ENCODE results near the gene RPS10.
A peak's percentile ranks its signal among the peaks of the same experiment; 100 is the strongest.
"Not testable (repeated sequence)": the region's sequence is repeated elsewhere in the genome, so short reads cannot be mapped to it uniquely, and the experiment has no call there.

RPS10 gene

GRCh38 chr6:34391786-34392496 is 33.9 kb downstream of the RPS10 start:
- DNase-seq = peak; percentile 72

GRCh38 chr6:34391473-34391785 is 34.4 kb downstream of the RPS10 start:
- no peak for DNase-seq

GRCh38 chr6:34390531-34391472 is 35.1 kb downstream of the RPS10 start:
- DNase-seq = no peak

GRCh38 chr6:34389034-34389433 is 36.8 kb downstream of the RPS10 start:
- no peak for DNase-seq

GRCh38 chr6:34388421-34388820 is 37.4 kb downstream of the RPS10 start:
- no peak for DNase-seq

DNA sequence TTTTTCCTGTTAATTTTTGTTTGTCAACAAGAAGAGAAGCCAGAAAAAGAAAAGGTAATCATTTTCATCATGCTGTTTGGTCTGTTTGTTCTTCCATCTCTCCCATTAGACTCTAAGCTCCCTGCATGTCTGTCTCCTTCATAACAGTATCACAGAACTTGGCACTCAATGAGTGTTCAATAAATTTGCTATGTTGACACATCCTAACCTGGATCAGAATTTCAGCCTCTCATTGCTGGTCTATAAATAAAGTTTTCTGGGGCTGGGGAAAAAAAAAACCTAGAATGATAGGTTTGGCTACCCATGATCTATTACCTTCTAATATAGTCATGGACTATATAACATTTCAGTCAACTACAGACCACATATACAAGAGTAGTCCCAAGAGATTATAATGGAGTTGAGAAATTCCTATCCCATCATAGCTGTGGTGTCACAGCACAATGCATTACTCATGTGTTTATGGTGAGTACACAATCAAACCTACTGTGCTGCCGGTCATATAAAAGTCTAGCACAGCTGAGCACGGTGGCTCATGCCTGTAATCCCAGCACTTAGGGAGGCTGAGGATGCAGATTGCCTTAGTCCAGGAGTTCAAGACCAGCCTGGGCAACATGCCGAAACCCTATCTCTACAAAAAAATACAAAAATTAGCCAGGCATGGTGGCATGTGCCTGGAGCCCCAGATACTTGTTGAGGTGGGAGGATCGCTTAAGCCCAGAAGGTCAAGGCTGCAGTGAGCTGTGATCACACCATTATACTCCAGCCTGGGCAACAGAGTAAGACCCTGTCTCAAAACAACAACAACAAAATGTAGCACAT is 39.3 kb downstream of the RPS10 start:
- DNase-seq = no peak

DNA sequence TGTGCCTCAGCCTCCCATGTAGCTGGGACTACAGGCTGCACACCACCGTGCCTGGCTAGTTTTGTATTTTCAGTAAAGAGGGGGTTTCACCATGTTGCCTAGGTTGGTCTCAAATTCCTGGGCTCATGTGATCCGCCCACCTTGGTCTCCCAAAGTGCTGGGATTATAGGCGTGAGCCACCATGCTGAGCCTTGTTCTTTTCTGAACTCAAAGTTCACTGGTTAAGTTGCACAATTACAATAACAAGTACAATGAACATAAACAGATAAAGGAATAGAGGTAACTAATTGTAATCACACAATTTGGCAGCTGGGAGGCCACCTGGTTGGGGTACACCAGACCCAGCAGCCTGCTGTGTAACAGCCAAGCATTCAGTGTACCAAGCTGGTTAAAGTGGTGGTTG is 40.1 kb downstream of the RPS10 start:
- no peak for DNase-seq

GRCh38 chr6:34384321-34385153 is 41.3 kb downstream of the RPS10 start:
- no peak for DNase-seq

DNA sequence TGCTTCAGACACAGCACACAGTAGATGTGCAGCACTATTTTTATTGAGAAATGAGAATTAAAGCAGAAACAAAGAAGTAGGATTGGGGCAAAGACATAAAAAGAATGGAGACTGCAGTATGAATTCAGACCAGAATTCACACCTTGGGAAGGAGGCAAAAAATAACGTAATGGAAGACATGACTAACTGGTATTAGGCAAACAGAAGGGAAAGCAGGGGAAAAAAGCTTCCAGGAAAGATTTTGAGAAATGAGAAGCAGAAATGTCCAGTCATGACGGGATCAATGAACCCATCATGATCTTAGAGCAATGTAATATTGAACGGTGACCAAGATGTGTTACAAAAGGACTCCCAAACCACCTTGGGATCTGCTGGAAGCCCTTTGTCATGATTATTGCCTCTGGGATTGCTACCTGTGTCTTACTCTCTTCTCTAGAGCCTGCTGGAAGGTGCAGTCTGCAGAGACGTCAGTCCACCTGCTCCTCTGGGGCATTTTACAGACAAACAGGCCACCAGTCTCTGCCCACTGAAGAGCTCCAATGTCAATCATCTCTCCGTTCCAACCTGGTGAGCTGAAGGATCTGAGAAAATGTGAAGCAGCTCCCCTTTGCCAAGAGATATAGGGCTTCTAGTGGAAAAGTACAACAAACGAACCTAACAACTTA is 42.1 kb downstream of the RPS10 start:
- no peak for DNase-seq

DNA sequence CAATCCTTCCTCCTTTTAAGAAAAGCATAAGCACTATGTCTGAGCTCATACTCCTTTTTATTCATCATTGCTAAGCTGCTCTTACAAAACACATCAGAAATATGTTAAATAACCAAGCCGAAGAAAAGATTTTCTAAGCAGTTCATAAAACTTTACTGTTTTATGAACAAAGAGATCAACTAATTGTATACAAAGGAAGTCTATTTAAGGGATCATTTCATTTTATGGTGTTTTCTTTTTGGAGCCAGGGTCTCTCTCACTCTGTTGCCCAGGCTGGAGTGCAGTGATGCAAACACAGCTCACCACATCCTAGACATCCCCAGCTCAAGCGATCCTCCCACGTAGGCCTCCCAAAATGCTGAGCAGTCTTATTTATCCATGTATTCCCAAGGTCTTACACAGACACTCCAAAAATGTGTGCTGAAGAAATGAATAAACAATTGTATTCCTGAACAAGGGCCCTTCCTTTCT is 42.7 kb downstream of the RPS10 start:
- DNase-seq = no peak

DNA sequence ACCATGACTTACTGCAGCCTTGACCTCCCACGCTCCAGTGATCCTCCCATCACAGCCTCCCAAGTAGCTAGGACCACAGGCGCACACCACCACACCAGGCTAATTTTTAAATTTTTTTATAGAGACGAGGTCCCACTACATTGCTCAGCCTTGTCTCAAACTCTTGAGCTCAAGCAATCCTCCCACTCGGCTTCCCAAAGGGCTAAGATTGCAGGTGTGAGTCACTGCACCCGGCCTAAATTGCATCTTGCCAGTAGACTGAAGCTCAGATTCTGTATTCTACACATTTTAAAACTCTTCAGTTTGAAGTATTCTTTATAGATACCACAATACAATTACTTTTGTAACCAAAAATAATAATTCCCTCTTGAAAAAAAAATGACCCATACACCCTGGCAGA is 44.8 kb downstream of the RPS10 start:
- DNase-seq = no peak

DNA sequence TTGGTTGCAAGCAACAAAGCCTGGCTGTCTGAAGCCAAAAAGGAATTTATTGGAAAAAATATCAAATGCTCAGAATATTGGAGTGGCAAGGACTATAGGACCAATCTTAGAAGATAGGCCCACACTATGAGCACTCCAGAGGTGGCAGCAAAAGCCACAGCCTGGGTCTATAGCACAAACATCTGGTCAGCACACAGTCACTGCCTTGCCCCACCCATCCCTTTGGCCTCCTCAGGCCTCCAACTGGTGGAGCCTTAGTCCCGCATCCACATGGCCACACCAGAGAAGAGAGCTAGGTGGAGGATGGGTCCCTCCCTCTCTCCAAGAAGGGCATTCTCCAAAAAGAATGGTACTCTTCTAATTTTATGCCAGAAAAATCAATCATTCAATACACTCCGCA is 47.4 kb downstream of the RPS10 start:
- DNase-seq = no peak

DNA sequence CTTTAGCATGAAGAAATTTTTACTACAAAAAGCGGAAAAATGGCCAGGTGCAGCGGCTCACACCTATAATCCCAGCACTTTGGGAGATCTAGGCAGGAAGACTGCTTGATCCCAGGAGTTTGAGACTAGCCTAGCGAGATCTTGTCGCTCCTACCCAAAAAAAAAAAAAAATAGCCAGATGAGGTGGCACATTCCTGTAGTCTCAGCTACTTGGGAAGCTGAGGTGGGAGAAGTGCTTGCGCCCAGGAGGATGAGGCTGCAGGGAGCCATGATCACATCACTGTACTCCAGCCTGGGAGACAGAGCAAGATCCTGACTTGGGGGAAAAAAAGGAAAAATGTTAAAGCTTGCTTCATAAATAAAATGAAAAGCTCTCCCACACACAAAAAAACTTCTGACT is 47.9 kb downstream of the RPS10 start:
- no peak for DNase-seq

- DNase-seq = not testable (repeated sequence)
Observed at GRCh38 chr6:34377571-34377970, 48.3 kb downstream of the RPS10 start.

GRCh38 chr6:34375833-34376232 is 50.0 kb downstream of the RPS10 start:
- no peak for DNase-seq

GRCh38 chr6:34374508-34374907 is 51.4 kb downstream of the RPS10 start:
- no peak for DNase-seq

- no peak for DNase-seq
Observed at GRCh38 chr6:34374069-34374468, 51.8 kb downstream of the RPS10 start.

GRCh38 chr6:34373511-34373910 is 52.4 kb downstream of the RPS10 start:
- DNase-seq = no peak

GRCh38 chr6:34371865-34372264 is 54.0 kb downstream of the RPS10 start:
- not testable (repeated sequence) for DNase-seq

DNA sequence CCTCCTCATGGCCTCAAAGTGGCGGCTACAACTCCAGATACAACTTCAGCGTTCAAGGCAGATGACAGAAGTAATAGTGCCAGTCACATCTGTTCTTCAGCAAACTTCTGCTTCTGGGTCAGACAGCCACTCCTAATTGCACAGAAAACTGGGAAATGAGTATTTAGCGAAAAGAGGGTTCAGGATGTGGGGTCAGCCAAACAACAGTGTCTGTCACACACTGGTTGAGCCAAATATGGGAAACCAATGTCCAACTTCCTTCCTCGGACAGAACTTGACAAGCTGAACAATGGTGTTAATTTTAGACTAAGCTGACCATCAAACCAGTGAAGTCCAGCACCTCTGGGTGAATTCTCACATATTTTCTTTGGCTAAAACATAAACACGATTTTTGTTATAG is 55.5 kb downstream of the RPS10 start:
- no peak for DNase-seq

DNA sequence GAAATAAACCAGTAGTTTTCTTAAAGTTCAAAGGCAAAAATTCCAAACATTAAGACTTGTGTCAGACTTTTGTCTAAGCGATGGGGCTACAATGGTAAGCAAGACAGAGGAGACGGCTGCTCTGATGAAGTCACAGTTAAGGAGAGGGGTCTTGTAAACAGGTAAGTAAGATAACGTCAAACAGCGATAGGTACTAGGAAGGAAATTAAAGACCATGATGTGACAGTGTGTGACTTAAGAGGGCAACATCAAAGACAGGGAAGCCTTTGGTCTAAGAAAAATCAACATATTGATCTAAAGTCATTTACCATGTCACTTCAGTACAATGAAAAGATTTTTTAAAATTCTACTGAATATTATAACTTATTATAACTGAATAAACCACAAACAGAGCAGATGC is 56.5 kb downstream of the RPS10 start:
- DNase-seq = no peak

All from stimulated activated CD8-positive, alpha-beta memory T cell treated with anti-CD3 and anti-CD28 coated beads, Interleukin-4, amount 100 ng/mL, for 48 hours (primary cell).